Hematopoietic multipotent progenitor cell treated with erythropoietin and hydrocortisone succinate and interleukin-3 and kit ligand, for 6 days (in vitro differentiated cells): ENCODE results near the gene DLGAP1.

Experiments used
- DNase-seq: peaks from one replicate; pipeline ENCODE4 v3.0.0-alpha.2; 2015

The DLGAP1 gene

GRCh38 chr18:3747176-3747973 lies 707.7 kb downstream of the DLGAP1 start:
- peak; percentile 21 for DNase-seq

- no peak for DNase-seq
These were observed 712.6 kb downstream of the DLGAP1 start for GRCh38 chr18:3742541-3742940.

GRCh38 chr18:3741333-3741732 lies 713.8 kb downstream of the DLGAP1 start:
- DNase-seq = no peak

- DNase-seq = no peak
These were observed 726.2 kb downstream of the DLGAP1 start for GRCh38 chr18:3728704-3729437.

GRCh38 chr18:3727274-3727673 lies 727.8 kb downstream of the DLGAP1 start:
- no peak for DNase-seq

- peak; percentile 59 for DNase-seq
These were observed 728.7 kb downstream of the DLGAP1 start for GRCh38 chr18:3726238-3726951.

GRCh38 chr18:3725115-3725514 lies 730.0 kb downstream of the DLGAP1 start:
- DNase-seq = no peak

- DNase-seq = no peak
These were observed 731.6 kb downstream of the DLGAP1 start for GRCh38 chr18:3723554-3723953.

- no peak for DNase-seq
These were observed 732.3 kb downstream of the DLGAP1 start for GRCh38 chr18:3722649-3723433.

GRCh38 chr18:3721771-3722648 lies 733.1 kb downstream of the DLGAP1 start:
- DNase-seq = peak; percentile 60

- DNase-seq = peak; percentile 34
These were observed 734.1 kb downstream of the DLGAP1 start for GRCh38 chr18:3720818-3721545.

GRCh38 chr18:3720159-3720558 lies 734.9 kb downstream of the DLGAP1 start:
- DNase-seq = no peak

GRCh38 chr18:3717376-3718025 lies 737.6 kb downstream of the DLGAP1 start:
- DNase-seq = no peak

GRCh38 chr18:3716116-3716660 lies 738.9 kb downstream of the DLGAP1 start:
- no peak for DNase-seq

- DNase-seq = no peak
These were observed 739.7 kb downstream of the DLGAP1 start for GRCh38 chr18:3715231-3716080.

GRCh38 chr18:3713708-3714107 lies 741.4 kb downstream of the DLGAP1 start:
- DNase-seq = no peak

GRCh38 chr18:3713166-3713565 lies 741.9 kb downstream of the DLGAP1 start:
- no peak for DNase-seq

GRCh38 chr18:3712491-3712890 lies 742.6 kb downstream of the DLGAP1 start:
- no peak for DNase-seq

- DNase-seq = peak; percentile 65
These were observed 744.3 kb downstream of the DLGAP1 start for GRCh38 chr18:3710712-3711301.
